Natural killer cell (primary cell): ENCODE data around the gene PMF1. TPM values are rescaled to one million over a fixed set of nuclear protein-coding genes. Genes with fewer than 3 reads are reported as not detected.

Source experiments
- ATAC-seq, 3 donors: fragments of 150-1000 bp in 2 of 3; fragments of 200-7000 bp in 1 of 3; cut with Tn5 transposase; 1 replicate in 1 of 3; 2 replicates in 2 of 3; pipeline ENCODE4 v1.10.0; 2021; ENCODE audit warnings: mild to moderate bottlenecking in 2 of 3, moderate library complexity in 2 of 3
- DNase-seq, 2 donors: peaks; one replicate each; pipeline versions ENCODE4 v3.0.0 to v3.0.0-alpha.2; 2013 to 2021; ENCODE audit warnings: mixed read lengths in 1 of 2
- H3K27ac ChIP-seq: one replicate; pipeline ENCODE4 v1.5.1; 2013; ENCODE audit warnings: mild to moderate bottlenecking, low read length
- H3K27me3 ChIP-seq: one replicate; pipeline ENCODE4 v1.6.1; 2013; ENCODE audit warnings: low read length; ENCODE audit not compliant: control insufficient read depth, insufficient read depth
- H3K36me3 ChIP-seq: one replicate; pipeline ENCODE4 v1.6.1; 2013; ENCODE audit warnings: low read length; ENCODE audit not compliant: control insufficient read depth, insufficient read depth
- H3K4me1 ChIP-seq: one replicate; pipeline ENCODE4 v1.6.1; 2013; ENCODE audit warnings: low read length; ENCODE audit not compliant: control insufficient read depth, insufficient read depth
- H3K4me3 ChIP-seq: one replicate; pipeline ENCODE4 v1.5.1; 2013; ENCODE audit warnings: low read length
- H3K9me3 ChIP-seq: one replicate; pipeline ENCODE4 v1.6.1; 2013; ENCODE audit warnings: low read length; ENCODE audit not compliant: control insufficient read depth, insufficient read depth
- H3K27ac Mint-ChIP-seq, 2 donors: one replicate each; pipeline ENCODE4 v1.8.0; 2022; ENCODE audit warnings: mild to moderate bottlenecking in 2 of 2, mixed read lengths in 2 of 2, moderate library complexity in 1 of 2
- H3K27me3 Mint-ChIP-seq, 2 donors: one replicate each; pipeline ENCODE4 v1.8.0; 2022; ENCODE audit warnings: low read depth in 2 of 2, mixed read lengths in 2 of 2
- H3K36me3 Mint-ChIP-seq: one replicate; pipeline ENCODE4 v1.8.0; 2022; ENCODE audit warnings: mixed read lengths
- H3K4me1 Mint-ChIP-seq, 2 donors: one replicate each; pipeline ENCODE4 v1.8.0; 2022; ENCODE audit warnings: mixed read lengths in 2 of 2
- H3K4me3 Mint-ChIP-seq: one replicate; pipeline ENCODE4 v1.8.0; 2022; ENCODE audit warnings: mild to moderate bottlenecking, moderate library complexity, mixed read lengths
- H3K9me3 Mint-ChIP-seq, 2 donors: one replicate each; pipeline ENCODE4 v1.8.0; 2022; ENCODE audit warnings: mixed read lengths in 2 of 2
- WGBS: methylation state at CpG from one replicate; pipeline ENCODE4 v1.1.7; 2013; ENCODE audit warnings: missing lambda C conversion rate; ENCODE audit not compliant: insufficient coverage; 5-methylcytosine and 5-hydroxymethylcytosine counted together
- intact Hi-C: fragments of 100-400 bp; cut with micrococcal nuclease; formaldehyde crosslinking; loops from one replicate; pipeline ENCODE4 v1.14.2; 2022
- total RNA-seq, 4 donors: library from RNA; stranded (reverse); fragments of 120-200 nt in 1 of 4; gene quantifications; one replicate each; pipeline versions ENCODE4 v1.2.3 to v1.2.4, GENCODE V29; 2013 to 2022
- TF ChIP-seq, protein P1 (sequence below): fragments of 200-600 bp; IDR thresholded peaks from one replicate; pipeline ENCODE4 v1.8.0; 2022; ENCODE audit warnings: antibody characterized with exemption

The PMF1 gene
- total RNA-seq, 3 donors from 2014 or later (not counting 1 experiment from before 2014, with no cell fraction given) = 61.5 to 70.3 (median 64.0) TPM

GRCh38 chr1:156246241-156246780, 33.5 kb downstream of the PMF1 start:
- H3K36me3 ChIP-seq = peaks cover 19% of the 10 kb centered on the region
- ATAC-seq = no peak

GRCh38 chr1:156246781-156247459, 34.1 kb downstream of the PMF1 start:
- no peaks in the 10 kb centered on the region for H3K27me3 ChIP-seq
- H3K27me3 Mint-ChIP-seq = no peaks in the 10 kb centered on the region
- H3K4me3 Mint-ChIP-seq = no peak overlapping the region
- H3K4me3 ChIP-seq = no peak overlapping the region
- H3K4me1 Mint-ChIP-seq = peaks cover 0 to 24% of the 10 kb centered on the region in 2 donors
- H3K4me1 ChIP-seq = peaks cover 17% of the 10 kb centered on the region
- no peaks in the 10 kb centered on the region for H3K9me3 Mint-ChIP-seq
- no peak overlapping the region for H3K27ac ChIP-seq
- ATAC-seq (no peak), DNase-seq (no peak)
- peak overlapping the region in 1 of 2 donors; percentile 83 for H3K27ac Mint-ChIP-seq
- no peaks in the 10 kb centered on the region for H3K9me3 ChIP-seq
- H3K36me3 ChIP-seq = peaks cover 25% of the 10 kb centered on the region
- no peaks in the 10 kb centered on the region for H3K36me3 Mint-ChIP-seq
- TF ChIP-seq, protein P1, sequence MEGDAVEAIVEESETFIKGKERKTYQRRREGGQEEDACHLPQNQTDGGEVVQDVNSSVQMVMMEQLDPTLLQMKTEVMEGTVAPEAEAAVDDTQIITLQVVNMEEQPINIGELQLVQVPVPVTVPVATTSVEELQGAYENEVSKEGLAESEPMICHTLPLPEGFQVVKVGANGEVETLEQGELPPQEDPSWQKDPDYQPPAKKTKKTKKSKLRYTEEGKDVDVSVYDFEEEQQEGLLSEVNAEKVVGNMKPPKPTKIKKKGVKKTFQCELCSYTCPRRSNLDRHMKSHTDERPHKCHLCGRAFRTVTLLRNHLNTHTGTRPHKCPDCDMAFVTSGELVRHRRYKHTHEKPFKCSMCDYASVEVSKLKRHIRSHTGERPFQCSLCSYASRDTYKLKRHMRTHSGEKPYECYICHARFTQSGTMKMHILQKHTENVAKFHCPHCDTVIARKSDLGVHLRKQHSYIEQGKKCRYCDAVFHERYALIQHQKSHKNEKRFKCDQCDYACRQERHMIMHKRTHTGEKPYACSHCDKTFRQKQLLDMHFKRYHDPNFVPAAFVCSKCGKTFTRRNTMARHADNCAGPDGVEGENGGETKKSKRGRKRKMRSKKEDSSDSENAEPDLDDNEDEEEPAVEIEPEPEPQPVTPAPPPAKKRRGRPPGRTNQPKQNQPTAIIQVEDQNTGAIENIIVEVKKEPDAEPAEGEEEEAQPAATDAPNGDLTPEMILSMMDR = no peak
- intact Hi-C loops = no loop called here
- WGBS = 91% methylated on average over 16 of the region's 16 CpGs

More at GRCh38 chr1:156246241-156246780, 33.5 kb downstream of the PMF1 start:
- no peak overlapping the region for H3K27ac ChIP-seq
- 47% methylated on average over 10 of the region's 10 CpGs for WGBS
- TF ChIP-seq, protein P1 = no peak
- no peak for DNase-seq
- H3K4me3 ChIP-seq = peak overlapping the region; percentile 33
- peaks cover 0 to 24% of the 10 kb centered on the region in 2 donors for H3K4me1 Mint-ChIP-seq
- H3K9me3 Mint-ChIP-seq = no peaks in the 10 kb centered on the region
- H3K36me3 Mint-ChIP-seq = no peaks in the 10 kb centered on the region
- H3K9me3 ChIP-seq = no peaks in the 10 kb centered on the region
- no peaks in the 10 kb centered on the region for H3K27me3 Mint-ChIP-seq
- intact Hi-C loops = no loop called here
- peaks cover 22% of the 10 kb centered on the region for H3K4me1 ChIP-seq
- peak overlapping the region in 1 of 2 donors; percentile 83 for H3K27ac Mint-ChIP-seq
- H3K4me3 Mint-ChIP-seq = peak overlapping the region; percentile 40
- no peaks in the 10 kb centered on the region for H3K27me3 ChIP-seq

DNA sequence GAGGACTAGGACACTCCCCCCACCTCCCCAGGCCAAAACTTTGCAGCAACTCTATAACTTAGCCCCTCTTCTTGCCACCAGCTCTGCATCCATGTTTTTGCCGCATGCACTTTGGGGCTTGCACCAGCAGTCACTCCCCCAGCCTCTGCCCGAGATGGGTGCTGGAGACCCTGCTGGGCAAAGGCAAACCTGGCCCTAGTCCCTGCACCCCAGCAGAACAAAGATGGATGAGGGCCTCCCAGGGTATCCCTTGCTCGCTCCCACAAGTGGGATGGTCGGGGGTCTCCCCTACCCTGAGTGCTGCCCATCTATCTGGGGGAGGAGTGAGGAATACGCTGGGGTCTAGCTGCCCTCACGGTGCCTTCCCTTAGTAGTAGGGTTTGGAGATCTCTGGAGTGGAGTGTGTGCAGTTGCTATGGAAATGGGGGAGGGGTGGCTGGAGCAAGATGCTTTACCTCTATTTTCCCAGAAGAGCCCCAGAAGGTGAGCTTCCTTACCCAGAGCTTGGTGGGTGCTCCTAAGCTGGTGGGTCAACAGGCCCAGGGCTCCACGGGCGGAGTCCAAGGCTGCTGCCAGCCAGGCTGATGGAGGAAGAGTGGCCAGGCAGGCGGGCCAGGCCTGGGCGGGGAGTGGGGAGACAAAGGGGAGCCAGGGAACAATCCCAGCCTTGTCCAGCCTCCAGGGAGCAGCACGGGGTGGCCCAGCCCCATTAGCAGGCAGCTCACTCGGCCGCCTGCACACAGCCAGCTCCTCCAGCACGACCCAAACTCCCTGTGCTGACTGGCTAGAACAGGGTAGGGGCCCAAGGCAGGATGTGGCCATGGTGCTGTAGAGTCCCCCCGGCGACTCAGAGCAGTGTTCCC, 34.9 kb downstream of the PMF1 start, which contains the start of gene PAQR6:
Gene PAQR6, minus strand, starts transcription at position 597 of the 863 bp plus-strand sequence. CDS start 1,325 bp downstream, outside the sequence.
- peak within 1 kb of the TSS; percentile 37 for H3K4me3 Mint-ChIP-seq
- H3K36me3 Mint-ChIP-seq = no peaks in the 10 kb centered on the region
- Histone ChIP-seq H3K27ac (no peak within 1 kb of the TSS), H3K27me3 (no peaks in the 10 kb centered on the region), H3K36me3 (peaks cover 32% of the 10 kb centered on the region), H3K4me1 (peaks cover 16% of the 10 kb centered on the region), H3K9me3 (no peaks in the 10 kb centered on the region), H3K4me3 (no peak within 1 kb of the TSS)
- H3K27ac Mint-ChIP-seq = peak within 1 kb of the TSS; percentile 31 to 38
- no peaks in the 10 kb centered on the region for H3K9me3 Mint-ChIP-seq
- H3K4me1 Mint-ChIP-seq = peaks cover 0 to 24% of the 10 kb centered on the region in 2 donors
- TF ChIP-seq, protein P1 = no peak
- ATAC-seq (no peak), DNase-seq (no peak)
- intact Hi-C loops = no loop called here
- 89% methylated on average over 16 of the region's 16 CpGs for WGBS
- H3K27me3 Mint-ChIP-seq = no peaks in the 10 kb centered on the region
